Measurements from ENCODE around the gene ARHGEF5.
"Not testable (repeated sequence)": the region's sequence is repeated elsewhere in the genome, so short reads cannot be mapped to it uniquely, and the experiment has no call there.

- TF ChIP-seq SIN3A (IDR thresholded peaks at IDR 0.05; ENCODE audit: low read depth, low read length); CTCF (IDR thresholded peaks at IDR 0.05 in 2 of 3, conservative IDR thresholded peaks at IDR 0.05 in 1 of 3; ENCODE audit: control insufficient read depth in 2 of 3, extremely low read depth in 1 of 3, insufficient read depth in 1 of 3, low read depth in 3 of 3, low read length in 3 of 3); CEBPB (IDR thresholded peaks at IDR 0.05; ENCODE audit: borderline replicate concordance in 1 of 2, low read depth in 2 of 2, low read length in 2 of 2); HSF1 (IDR thresholded peaks at IDR 0.05; ENCODE audit: low read depth, low read length); CHD1 (IDR thresholded peaks at IDR 0.05; ENCODE audit: low read depth, low read length); TAF1 (IDR thresholded peaks at IDR 0.05; ENCODE audit: borderline replicate concordance, low read depth, low read length); GABPA (IDR thresholded peaks at IDR 0.05; ENCODE audit: low read depth); ELK1 (IDR thresholded peaks at IDR 0.05; ENCODE audit: low read depth, low read length); CREB1 (IDR thresholded peaks at IDR 0.05; ENCODE audit: low read depth); ZNF384 (IDR thresholded peaks at IDR 0.05; ENCODE audit: borderline replicate concordance, low read depth, low read length); ZZZ3 (IDR thresholded peaks at IDR 0.05; ENCODE audit: control insufficient read depth, insufficient read length, low read depth): not testable (repeated sequence)
- TF ChIP-seq, protein P1, sequence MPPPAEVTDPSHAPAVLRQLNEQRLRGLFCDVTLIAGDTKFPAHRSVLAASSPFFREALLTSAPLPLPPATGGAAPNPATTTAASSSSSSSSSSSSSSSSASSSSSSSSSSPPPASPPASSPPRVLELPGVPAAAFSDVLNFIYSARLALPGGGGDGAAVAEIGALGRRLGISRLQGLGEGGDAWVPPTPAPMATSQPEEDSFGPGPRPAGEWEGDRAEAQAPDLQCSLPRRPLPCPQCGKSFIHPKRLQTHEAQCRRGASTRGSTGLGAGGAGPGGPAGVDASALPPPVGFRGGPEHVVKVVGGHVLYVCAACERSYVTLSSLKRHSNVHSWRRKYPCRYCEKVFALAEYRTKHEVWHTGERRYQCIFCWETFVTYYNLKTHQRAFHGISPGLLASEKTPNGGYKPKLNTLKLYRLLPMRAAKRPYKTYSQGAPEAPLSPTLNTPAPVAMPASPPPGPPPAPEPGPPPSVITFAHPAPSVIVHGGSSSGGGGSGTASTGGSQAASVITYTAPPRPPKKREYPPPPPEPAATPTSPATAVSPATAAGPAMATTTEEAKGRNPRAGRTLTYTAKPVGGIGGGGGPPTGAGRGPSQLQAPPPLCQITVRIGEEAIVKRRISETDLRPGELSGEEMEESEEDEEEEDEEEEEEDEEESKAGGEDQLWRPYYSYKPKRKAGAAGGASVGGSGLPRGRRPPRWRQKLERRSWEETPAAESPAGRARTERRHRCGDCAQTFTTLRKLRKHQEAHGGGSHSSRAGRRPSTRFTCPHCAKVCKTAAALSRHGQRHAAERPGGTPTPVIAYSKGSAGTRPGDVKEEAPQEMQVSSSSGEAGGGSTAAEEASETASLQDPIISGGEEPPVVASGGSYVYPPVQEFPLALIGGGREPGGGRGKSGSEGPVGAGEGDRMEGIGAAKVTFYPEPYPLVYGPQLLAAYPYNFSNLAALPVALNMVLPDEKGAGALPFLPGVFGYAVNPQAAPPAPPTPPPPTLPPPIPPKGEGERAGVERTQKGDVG (CRISPR knock-in tag; IDR thresholded peaks at IDR 0.05): not testable (repeated sequence)
Observed at GRCh38 chr7:144321677-144322206, 33.5 kb upstream of the ARHGEF5 start.

Data from GM12878 (cell line).